GM21723 (cell line): ENCODE measurements around the gene ADGRV1.
"Not testable (repeated sequence)": the region's sequence is repeated elsewhere in the genome, so short reads cannot be mapped to it uniquely, and the experiment has no call there.

Experiments used
- ATAC-seq: cut with Tn5 transposase; IDR thresholded peaks from one replicate; pipeline ENCODE4 v1.9.1; 2021; ENCODE audit warnings: mild to moderate bottlenecking, moderate library complexity; ENCODE audit not compliant: unreplicated experiment

ADGRV1 gene

DNA sequence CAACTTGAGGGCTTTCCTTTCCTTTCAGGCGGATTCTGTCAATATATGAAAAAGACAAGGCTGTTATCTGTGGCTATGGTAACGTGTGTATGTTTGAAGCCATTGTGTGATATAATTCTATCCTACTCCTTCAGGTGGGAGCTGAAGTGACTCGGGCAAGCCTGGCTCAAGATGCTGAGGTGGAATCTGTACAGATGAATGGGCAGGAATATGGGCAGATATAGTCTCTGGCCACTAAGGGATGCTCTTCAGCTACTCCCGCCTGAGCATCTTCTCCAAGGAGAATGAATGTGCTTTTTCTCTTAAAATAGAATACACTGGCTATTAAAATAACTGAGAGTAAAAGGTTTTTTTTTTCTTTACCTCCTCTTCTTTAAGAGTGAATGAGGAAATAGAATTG, 244.8 kb downstream of the ADGRV1 start:
- no peak for ATAC-seq

DNA sequence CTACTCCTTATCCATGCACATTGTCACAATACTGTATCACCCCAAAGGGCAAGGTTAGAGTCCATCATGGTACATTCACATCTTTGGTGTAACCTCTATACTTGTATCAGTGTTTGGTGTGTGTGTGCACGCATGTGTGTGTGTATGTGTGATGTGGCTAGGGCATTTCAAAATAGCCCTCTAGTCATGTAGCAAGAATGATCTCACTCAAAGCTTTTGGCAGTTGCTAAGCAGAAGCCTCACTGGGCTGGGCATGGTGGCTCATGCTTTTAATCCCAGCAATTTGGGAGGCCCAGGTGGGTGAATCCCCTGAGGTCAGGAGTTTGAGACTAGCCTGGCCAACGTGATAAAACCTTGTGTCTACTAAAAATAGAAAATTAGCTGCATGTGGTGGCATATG, 245.3 kb downstream of the ADGRV1 start:
- ATAC-seq = no peak

DNA sequence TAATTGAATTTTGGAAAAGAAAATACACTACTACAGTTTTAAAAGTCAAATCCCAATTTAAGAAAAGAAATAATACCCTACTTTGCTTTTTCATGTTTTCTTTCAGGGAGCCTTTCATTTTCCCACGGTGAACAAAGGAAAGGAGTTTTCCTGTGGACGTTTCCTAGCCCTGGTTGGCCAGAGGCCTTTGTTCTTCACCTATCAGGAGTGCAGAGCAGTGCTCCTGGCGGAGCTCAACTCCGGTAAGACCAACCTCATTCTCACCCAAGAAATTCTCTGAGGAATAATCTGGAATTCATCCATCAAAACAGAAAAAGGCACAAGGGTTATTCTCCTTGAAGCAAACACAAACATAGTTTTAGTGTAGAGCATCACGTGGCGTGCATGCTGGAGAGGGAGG, 248.9 kb downstream of the ADGRV1 start:
- no peak for ATAC-seq

DNA sequence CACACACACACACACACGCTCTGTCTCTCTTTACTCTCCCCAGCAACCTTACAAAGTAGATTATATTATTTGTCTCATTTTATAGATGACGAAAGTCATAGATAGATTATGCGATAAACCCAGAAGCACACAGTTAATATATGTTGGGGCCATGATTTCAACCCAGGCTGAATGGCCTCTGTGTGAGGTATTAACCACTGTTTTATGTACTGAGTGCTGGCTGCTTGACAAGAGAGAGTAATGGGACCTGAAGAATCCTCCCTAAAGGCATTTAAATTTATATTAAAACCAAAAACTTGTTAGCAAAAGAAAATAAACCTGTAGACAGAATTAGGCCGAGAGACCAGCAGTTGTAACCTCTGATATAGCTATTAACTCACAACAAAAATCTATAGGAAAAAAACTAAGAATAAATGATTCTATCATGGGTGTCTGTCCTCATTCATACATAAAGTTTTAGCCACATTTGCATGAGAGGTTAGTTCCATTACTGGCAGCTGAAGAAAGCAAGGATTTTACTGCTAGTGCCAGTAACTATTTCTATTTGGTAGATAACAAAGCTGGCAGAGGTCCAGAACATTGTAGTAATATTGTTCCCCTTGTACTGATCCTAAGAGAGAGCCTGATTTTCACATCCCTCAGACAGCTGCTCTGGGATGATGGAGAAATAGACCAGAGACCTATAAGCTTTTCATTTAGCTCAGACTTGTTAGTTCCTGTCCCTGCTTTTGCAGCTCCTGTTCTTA, 250.9 kb downstream of the ADGRV1 start:
- ATAC-seq = no peak

DNA sequence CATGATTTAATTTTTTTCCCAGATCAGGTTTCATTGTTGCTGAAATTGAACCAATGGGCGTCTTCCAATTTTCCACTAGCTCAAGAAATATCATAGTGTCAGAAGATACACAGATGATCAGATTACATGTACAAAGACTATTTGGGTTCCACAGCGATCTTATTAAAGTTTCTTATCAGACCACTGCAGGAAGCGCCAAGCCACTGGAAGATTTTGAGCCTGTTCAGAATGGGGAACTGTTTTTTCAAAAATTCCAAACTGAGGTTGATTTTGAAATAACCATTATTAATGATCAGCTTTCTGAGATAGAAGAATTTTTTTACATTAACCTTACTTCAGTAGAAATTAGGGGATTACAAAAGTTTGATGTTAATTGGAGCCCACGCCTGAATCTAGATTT, 251.6 kb downstream of the ADGRV1 start:
- ATAC-seq = no peak

DNA sequence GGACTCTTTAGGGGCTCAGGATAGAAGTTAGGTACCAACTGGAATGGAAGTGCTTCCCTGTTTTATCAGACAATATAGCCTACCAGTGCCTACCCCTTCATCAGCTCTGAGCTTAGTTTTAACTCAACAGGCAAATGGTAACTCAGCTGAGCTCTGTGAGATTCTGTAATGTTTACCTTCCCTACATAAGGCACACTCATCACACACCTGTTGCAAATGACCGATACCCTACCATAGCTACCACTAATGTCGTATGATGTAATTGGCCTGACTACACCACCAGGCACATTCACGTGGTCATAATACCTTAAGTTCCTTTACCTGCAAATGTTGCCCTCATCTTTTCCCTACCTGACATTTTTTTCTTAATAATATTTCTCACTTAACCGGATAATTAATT, 254.8 kb downstream of the ADGRV1 start:
- no peak for ATAC-seq

DNA sequence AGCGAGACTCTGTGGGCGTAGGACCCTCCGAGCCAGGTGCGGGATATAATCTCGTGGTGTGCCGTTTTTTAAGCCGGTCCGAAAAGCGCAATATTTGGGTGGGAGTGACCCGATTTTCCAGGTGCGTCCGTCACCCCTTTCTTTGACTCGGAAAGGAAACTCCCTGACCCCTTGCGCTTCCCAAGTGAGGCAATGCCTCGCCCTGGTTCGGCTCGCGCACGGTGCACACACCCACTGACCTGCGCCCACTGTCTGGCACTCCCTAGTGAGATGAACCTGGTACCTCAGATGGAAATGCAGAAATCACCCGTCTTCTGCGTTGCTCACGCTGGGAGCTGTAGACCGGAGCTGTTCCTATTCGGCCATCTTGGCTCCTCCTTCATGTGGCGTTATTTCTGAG, 263.5 kb downstream of the ADGRV1 start:
- ATAC-seq = not testable (repeated sequence)

DNA sequence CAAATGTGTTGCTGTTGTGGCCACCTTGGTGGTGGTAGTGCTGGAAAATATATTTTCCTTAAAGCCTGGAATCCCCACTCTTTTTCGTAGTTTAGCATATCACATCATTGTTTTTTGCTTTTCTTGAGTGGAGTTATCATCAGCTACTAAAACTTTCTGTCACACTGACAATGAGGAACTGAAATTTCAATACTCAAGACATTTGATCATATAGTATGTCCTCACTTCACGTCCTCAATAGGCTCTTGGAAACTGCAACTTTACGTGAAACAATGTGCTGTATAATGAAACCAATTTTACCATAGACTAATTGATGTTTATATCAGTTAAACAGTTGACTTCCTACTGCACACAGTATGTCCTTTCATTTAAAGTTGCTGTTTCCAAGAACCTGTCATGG, 265.8 kb downstream of the ADGRV1 start:
- no peak for ATAC-seq

DNA sequence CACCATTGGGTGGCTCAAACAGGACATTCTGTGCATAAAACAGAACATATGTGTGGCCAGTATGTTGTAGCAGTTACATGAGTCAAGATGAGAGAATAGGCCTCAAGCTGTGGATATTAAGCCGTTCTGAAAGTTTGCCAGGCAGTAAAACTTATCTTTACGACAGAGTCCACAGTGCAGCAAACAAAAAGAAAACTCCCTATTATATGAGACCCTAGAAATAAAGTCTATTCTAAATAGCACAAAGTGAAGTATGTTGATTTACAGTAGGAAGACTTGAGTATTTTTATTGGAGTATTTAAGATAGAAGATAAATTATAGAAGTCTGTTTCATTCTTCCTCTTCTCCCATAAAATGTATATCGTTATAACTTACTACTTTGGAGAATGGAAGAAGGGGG, 271.5 kb downstream of the ADGRV1 start:
- ATAC-seq = no peak

DNA sequence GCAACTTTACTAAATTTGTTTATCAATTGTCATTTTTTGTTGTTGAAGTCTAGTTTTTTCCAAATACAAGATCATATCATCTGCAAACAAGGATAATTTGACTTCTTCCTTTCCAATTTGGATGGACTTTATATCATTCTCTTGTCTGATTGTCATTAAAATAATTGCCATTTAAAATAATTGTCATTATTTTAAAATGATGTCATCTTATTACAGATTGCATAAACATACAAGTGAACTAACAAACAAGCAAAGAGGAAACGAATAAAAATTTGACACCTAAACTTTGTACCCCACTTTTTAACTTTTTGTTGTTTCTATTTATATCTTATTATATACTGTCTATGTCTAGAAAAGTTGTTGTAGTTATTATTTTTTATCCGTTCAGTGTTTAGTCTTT, 275.2 kb downstream of the ADGRV1 start:
- no peak for ATAC-seq

DNA sequence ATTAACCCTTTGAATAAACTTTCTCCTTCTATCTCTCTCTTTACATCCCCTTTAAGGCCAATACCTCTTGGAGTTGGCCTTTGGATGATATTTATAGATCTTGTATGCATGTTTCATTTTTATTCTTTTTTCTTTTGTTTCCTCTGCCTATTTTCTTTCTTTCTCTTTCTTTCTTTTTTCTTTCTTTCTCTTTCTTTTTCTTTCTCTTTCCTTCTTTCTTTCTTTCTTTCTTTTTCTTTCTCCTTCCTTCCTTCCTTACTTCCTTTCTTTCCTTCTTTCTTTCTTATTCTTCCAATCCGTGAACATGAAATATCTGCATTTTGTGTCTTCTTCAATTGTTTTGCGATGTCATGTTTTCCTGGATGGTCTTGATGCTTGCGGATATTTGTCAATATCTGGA, 276.1 kb downstream of the ADGRV1 start:
- ATAC-seq = no peak

DNA sequence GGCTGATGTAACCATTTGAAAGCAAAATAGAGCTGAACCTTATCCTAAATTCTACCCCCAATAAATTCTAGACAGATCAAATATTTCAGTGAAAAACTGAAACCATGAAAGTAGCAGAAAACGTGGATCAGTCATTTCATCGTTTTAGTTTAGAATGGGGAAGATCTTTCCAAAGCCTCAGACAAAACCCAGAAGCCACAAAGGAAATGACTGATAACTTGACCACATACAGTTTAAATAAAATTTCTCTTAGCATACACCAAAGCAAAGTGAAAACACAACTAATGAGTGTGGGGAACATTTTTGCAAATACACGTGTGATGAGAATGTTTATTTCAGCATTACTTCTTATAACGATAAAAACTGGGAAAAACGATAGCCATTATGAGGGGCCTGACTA, 284.8 kb downstream of the ADGRV1 start:
- no peak for ATAC-seq

DNA sequence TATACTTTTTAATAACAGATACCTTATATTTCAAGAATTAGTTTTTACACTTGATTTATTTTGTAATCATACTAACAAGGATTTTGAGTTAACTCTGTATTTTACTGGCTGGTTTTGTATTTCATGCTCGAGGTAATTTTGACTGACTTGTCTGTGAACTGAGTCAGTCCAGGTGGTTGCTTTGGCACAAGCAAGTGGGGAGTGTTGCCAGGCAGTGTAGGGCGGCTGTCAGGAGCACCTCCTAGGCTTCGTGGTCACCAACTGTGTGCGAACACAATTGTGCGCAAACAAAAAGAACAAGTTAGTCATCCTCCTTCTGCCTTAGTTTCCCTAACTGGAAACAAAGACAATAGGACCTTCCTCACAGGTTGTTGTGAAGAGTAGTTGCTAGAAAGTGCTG, 286.3 kb downstream of the ADGRV1 start:
- no peak for ATAC-seq

DNA sequence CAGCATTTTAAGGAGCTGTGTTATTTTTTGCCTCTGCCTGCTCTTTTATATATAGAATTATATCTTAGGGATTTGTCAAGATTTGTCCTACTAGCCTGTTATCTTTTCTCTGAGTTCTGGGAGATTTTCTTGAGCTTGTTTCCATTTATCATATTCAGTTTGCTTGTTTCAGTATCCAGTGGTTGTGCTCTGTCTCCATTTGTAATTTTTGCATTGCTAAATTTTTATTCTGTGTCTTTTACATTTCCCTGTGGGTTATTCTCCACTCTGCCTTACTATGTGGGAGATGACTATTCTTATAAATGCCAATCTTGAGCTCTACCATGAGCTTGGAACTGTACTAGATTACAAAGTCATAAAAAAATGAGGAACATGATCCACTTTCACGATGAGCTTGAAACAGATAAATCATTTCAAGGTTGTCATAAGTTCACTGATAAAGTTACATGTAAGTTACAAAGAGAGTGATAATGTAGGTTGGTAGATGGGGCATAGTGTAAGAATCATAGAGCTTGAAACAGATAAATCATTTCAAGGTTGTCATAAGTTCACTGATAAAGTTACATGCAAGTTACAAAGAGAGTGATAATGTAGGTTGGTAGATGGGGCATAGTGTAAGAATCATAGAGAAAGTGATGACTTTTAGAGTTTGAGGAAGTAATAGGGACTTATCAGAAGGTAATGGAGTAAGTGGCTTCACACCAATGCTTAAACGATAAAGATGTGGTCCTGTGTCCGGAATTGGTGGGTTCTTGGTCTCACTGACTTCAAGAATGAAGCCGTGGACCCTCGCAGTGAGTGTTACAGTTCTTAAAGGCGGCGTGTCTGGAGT, 287.3 kb downstream of the ADGRV1 start:
- ATAC-seq = no peak

DNA sequence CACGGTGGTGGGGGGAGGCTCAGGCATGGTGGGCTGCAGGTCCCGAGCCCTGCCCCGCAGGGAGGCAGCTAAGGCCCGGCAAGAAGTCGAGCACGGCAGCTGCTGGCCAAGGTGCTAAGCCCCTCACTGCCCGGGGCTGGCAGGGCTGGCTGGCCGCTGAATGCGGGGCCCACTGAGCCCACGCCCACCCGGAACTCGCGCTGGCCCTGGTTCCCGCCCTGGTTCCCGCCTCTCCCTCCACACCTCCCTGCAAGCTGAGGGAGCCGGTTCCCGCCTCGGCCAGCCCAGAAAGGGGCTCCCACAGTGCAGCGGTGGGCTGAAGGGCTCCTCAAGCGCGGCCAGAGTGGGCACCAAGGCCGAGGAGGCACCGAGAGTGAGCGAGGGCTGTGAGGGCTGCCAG, 289.0 kb downstream of the ADGRV1 start:
- not testable (repeated sequence) for ATAC-seq

DNA sequence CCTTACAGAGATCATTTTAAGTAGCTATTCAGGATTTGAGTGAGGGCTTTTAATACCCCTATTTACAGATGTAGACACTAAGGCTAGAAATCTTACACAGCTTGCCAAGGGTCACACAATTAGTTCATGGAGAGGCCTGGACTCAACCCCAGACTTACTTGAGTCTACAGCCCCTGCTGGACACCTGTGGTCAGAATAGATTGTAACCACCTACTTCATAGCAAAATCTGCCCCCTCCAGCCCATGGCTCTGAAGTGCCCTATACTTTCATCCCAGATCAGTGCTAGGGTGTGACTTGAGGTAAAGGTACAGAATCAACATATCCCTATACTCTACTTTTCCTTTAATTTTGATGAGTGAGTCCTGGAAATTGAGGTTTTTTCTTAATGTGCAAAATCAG, 291.3 kb downstream of the ADGRV1 start:
- ATAC-seq = no peak

DNA sequence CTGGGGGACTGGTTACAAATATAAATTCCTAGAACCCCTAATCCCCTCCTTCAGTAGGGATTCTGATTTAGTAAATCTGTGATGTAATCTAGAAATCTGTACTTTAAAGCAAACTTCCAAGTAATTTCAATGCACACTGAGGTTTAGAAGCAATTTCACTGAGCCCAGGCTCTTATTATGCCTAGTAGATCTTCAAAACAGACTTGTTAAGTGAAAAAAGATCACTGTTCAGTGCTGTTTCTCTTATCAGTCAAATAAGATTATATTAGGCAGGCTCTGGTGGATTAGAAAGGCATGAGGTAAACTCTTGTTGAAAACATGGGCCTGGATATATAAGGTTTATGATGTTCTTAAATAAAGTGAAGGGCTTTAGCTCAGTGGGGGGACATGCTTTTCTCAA, 293.9 kb downstream of the ADGRV1 start:
- no peak for ATAC-seq

DNA sequence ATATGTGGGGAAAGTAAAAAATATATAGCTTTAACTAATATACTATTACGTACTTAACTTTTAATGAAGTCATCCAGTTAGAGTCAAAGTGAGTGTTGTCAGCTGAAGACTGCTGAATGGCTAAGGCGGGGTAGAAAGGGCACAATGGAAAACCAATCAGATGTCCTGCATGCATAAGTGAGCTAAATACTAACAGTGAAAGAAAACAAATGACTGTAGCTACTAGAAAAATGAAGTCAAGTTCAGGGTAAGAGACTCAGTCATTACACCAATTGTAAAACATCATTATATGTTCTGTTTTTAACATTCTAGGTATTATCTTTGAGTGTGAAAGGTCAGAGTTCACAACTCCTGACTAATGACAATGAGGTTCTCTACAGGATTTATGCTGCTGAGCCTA, 295.2 kb downstream of the ADGRV1 start:
- ATAC-seq = no peak

DNA sequence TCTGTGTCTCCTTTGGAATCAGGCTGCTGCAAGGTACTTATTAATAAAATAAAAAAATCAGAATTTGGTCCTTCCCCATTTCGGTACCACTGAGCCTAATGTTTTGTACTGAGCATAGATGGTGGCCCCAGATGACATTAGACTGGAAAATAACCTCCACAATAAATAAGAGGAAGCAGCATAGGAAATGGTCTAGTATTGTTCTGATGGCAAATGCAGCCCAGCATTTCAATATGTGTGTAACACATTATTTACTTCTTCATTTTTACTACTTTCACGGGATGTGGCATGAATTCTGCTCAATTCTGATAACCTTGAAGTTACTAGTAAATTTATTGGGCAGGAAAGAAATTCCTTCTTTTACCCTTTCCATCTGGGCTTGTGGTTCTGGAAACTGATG, 295.6 kb downstream of the ADGRV1 start:
- ATAC-seq = no peak

DNA sequence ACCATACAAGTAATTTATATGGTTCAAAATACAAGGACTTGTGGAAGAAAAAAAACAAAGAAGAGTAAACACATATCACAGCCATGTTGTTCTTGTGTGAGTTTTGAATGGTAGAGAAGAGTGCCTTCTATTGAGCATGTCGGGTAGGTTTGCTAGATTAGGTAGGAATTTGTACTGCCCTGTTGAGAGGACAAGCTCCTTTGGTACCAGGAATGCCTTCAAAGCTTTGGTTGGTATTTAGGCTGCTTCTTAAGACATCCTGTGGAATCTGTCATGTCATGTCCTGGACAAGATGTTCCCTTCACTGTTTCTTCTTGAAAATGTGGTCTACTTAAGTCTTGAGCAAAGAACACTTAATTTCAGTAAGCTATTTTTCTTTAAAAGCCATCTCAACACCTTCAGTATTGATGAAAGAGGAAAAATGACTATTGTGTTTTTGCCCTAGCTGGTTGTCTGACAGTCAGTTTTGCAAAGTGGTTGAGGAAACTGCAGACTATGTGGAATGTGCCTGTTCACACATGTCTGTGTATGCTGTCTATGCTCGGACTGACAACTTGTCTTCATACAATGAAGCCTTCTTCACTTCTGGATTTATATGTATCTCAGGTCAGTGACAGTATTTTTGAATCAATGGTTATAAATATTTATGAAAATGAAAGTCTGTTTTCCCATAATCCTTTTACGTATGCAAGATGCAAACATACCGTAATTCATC, 296.9 kb downstream of the ADGRV1 start:
- no peak for ATAC-seq

DNA sequence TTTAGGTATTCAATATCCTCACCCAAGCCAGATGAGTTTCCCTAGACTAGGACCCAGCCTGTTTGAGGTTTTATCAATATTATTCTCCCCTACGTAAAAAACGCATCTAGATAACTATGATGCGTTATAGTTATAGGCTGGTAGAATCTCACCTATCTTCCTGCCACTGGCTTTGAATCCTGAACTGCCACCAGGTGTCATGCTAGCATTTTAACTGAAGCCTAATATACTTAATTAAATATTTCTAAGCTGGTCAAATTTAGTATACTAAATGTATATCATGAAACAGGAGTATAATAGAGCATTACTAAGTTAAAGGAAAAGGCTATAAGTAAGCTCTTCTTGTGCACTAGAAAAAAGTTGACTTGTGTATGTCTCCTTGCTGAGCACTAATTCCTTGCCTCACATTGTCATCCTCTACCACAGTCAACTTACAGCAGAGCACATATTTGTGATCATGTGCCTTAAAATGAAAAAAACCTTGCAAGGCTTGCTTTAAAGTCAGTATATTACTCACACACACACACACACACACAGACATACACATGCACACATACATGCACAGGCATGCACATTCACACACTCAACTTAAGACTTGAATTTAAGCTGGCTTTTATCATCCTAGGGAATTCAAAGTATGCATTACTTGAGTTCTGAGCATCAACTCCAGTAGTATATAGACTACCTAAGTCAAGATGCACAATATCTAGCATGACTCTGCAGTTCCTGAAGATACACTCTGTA, 303.4 kb downstream of the ADGRV1 start:
- ATAC-seq = no peak
